ENCODE data around the gene WWC1. TPM values are rescaled to one million over a fixed set of nuclear protein-coding genes. Genes with fewer than 3 reads are reported as not detected.
A peak's percentile ranks its signal among the peaks of the same experiment; 100 is the strongest.
"Not testable (repeated sequence)": the region's sequence is repeated elsewhere in the genome, so short reads cannot be mapped to it uniquely, and the experiment has no call there.

Gene WWC1
- total RNA-seq, 1 experiment from 2014 or later: 108 TPM

- no peak for DNase-seq
- H3K27ac Mint-ChIP-seq (ENCODE audit: unreplicated experiment): no peak overlapping the region
- Histone ChIP-seq H3K27me3 (replicated peaks; ENCODE audit: control insufficient read depth, insufficient read depth, low read length) (no peaks in the 10 kb centered on the region), H3K36me3 (ENCODE audit: control insufficient read depth, insufficient read depth, low read length) (peaks cover 6% of the 10 kb centered on the region), H3K4me1 (peaks cover 5% of the 10 kb centered on the region; the same call in 1 of the 2 replicates), H3K9me3 (no peaks in the 10 kb centered on the region), H3K4me3 (ENCODE audit: low read depth, low read length) (no peak overlapping the region)
- POLR2A ChIA-PET: no interaction called here
- BruUV-seq (replicated peaks): no TSS peak
- TF ChIP-seq CTCF (IDR thresholded peaks at IDR 0.05; ENCODE audit: insufficient read depth in 1 of 2, low read depth in 1 of 2, low read length in 1 of 2, severe bottlenecking in 1 of 2, unreplicated experiment in 1 of 2): no peak
- CTCF ChIA-PET: no interaction called here
- peaks cover 100% of the 10 kb centered on the region for H3K36me3 Mint-ChIP-seq (ENCODE audit: insufficient read depth, unreplicated experiment)
- H3K4me1 Mint-ChIP-seq (ENCODE audit: low read depth, unreplicated experiment): peaks cover 19% of the 10 kb centered on the region
- intact Hi-C loops (cut with micrococcal nuclease; ENCODE audit: unreplicated experiment): no loop called here
- H3K27me3 Mint-ChIP-seq (ENCODE audit: insufficient read depth, unreplicated experiment): no peaks in the 10 kb centered on the region
- no peak overlapping the region for H3K4me3 Mint-ChIP-seq (ENCODE audit: unreplicated experiment)
- no peaks in the 10 kb centered on the region for H3K9me3 Mint-ChIP-seq (ENCODE audit: unreplicated experiment)
Measured at GRCh38 chr5:168434001-168434400, 142.6 kb downstream of the WWC1 start.

- Histone ChIP-seq H3K9me3 (no peaks in the 10 kb centered on the region), H3K27me3 (replicated peaks; ENCODE audit: control insufficient read depth, insufficient read depth, low read length) (no peaks in the 10 kb centered on the region), H3K4me3 (ENCODE audit: low read depth, low read length) (no peak overlapping the region), H3K4me1 (peaks cover 5% of the 10 kb centered on the region; the same call in 1 of the 2 replicates), H3K36me3 (ENCODE audit: control insufficient read depth, insufficient read depth, low read length) (peaks cover 6% of the 10 kb centered on the region)
- no TSS peak for BruUV-seq (replicated peaks)
- ChIA-PET POLR2A (no interaction called here), CTCF (no interaction called here)
- no peaks in the 10 kb centered on the region for H3K9me3 Mint-ChIP-seq (ENCODE audit: unreplicated experiment)
- H3K4me3 Mint-ChIP-seq (ENCODE audit: unreplicated experiment): no peak overlapping the region
- peak overlapping the region; percentile 1 for H3K27ac Mint-ChIP-seq (ENCODE audit: unreplicated experiment)
- H3K27me3 Mint-ChIP-seq (ENCODE audit: insufficient read depth, unreplicated experiment): no peaks in the 10 kb centered on the region
- no peak for TF ChIP-seq CTCF (IDR thresholded peaks at IDR 0.05; ENCODE audit: insufficient read depth in 1 of 2, low read depth in 1 of 2, low read length in 1 of 2, severe bottlenecking in 1 of 2, unreplicated experiment in 1 of 2)
- no peak for DNase-seq
- peaks cover 100% of the 10 kb centered on the region for H3K36me3 Mint-ChIP-seq (ENCODE audit: insufficient read depth, unreplicated experiment)
- intact Hi-C loops (cut with micrococcal nuclease; ENCODE audit: unreplicated experiment): no loop called here
- peaks cover 19% of the 10 kb centered on the region for H3K4me1 Mint-ChIP-seq (ENCODE audit: low read depth, unreplicated experiment)
Measured at GRCh38 chr5:168434746-168435321, 143.4 kb downstream of the WWC1 start.

GRCh38 chr5:168435340-168435739 lies 143.9 kb downstream of the WWC1 start:
- H3K9me3 ChIP-seq; H3K4me3 Mint-ChIP-seq (ENCODE audit: unreplicated experiment); H3K27me3 Mint-ChIP-seq (ENCODE audit: insufficient read depth, unreplicated experiment); H3K9me3 Mint-ChIP-seq (ENCODE audit: unreplicated experiment); CTCF ChIA-PET; intact Hi-C loops (cut with micrococcal nuclease; ENCODE audit: unreplicated experiment); H3K4me1 ChIP-seq; POLR2A ChIA-PET; BruUV-seq (replicated peaks); H3K36me3 ChIP-seq (ENCODE audit: control insufficient read depth, insufficient read depth, low read length); DNase-seq; H3K4me3 ChIP-seq (ENCODE audit: low read depth, low read length); H3K27me3 ChIP-seq (replicated peaks; ENCODE audit: control insufficient read depth, insufficient read depth, low read length): not testable (repeated sequence)
- H3K36me3 Mint-ChIP-seq (ENCODE audit: insufficient read depth, unreplicated experiment): peaks cover 100% of the 10 kb centered on the region
- peaks cover 19% of the 10 kb centered on the region for H3K4me1 Mint-ChIP-seq (ENCODE audit: low read depth, unreplicated experiment)
- peak overlapping the region; percentile 1 for H3K27ac Mint-ChIP-seq (ENCODE audit: unreplicated experiment)

- no peak for DNase-seq
- H3K9me3 ChIP-seq: no peaks in the 10 kb centered on the region
- H3K36me3 ChIP-seq (ENCODE audit: control insufficient read depth, insufficient read depth, low read length): peaks cover 6% of the 10 kb centered on the region
- no peaks in the 10 kb centered on the region for H3K4me1 ChIP-seq
- Mint-ChIP-seq H3K9me3 (ENCODE audit: unreplicated experiment) (no peaks in the 10 kb centered on the region), H3K27me3 (ENCODE audit: insufficient read depth, unreplicated experiment) (no peaks in the 10 kb centered on the region), H3K4me3 (ENCODE audit: unreplicated experiment) (no peak overlapping the region), H3K36me3 (ENCODE audit: insufficient read depth, unreplicated experiment) (peaks cover 100% of the 10 kb centered on the region), H3K27ac (ENCODE audit: unreplicated experiment) (no peak overlapping the region), H3K4me1 (ENCODE audit: low read depth, unreplicated experiment) (peaks cover 19% of the 10 kb centered on the region)
- TF ChIP-seq CTCF (IDR thresholded peaks at IDR 0.05; ENCODE audit: insufficient read depth in 1 of 2, low read depth in 1 of 2, low read length in 1 of 2, severe bottlenecking in 1 of 2, unreplicated experiment in 1 of 2): no peak
- H3K4me3 ChIP-seq (ENCODE audit: low read depth, low read length): no peak overlapping the region
- H3K27me3 ChIP-seq (replicated peaks; ENCODE audit: control insufficient read depth, insufficient read depth, low read length): no peaks in the 10 kb centered on the region
- ChIA-PET POLR2A (no interaction called here), CTCF (no interaction called here)
- BruUV-seq (replicated peaks): no TSS peak
- intact Hi-C loops (cut with micrococcal nuclease; ENCODE audit: unreplicated experiment): no loop called here
Measured at GRCh38 chr5:168438349-168438748, 146.9 kb downstream of the WWC1 start.

All from Caco-2 (cell line).